NCI-H1930 (cell line): ENCODE results near the gene TMC1.
A peak's percentile ranks its signal among the peaks of the same experiment; 100 is the strongest.

Experiments
- DNase-seq, 2 experiments: peaks; one replicate each; lab custom pipeline; 2025; lab: John Stamatoyannopoulos, UW

Gene TMC1

DNA sequence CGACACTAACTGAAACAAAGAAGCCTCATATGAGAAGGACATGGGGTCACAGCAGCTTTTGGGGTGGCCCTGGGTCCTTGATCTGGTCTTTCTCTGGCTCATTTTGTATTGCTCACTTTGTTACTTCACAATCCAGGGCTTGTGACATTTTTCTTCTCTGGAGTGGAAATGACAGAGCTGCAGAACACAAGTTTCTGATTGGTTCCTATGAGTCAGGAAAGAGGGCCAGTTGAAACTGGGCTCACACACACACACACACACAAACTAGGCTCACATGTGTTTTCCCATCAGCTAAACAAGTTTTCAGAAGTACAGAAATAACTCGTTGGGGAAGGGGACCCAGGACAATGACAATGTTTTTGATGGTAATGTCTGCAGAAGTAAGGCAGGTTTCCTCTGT lies 54.3 kb downstream of the TMC1 start:
- DNase-seq: no peak

DNA sequence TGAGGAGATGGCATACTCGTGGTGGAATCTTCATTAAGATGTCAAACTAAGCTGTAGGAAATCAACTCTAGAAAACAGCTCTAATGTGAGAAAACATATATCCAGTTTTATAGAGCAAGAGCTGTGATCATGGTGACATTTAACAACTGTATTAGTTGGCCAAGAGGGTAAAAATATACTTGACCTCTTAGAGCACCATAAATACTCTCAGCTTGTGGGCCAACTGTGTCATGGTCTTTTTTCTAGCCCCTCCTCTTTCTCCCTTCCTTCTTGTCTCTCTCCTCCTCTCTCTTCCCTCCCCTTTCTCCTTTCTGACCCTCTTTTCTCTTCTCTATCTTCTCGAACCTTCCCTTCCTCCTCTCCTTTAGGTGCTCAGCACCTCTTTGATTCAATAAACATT lies 54.7 kb downstream of the TMC1 start:
- no peak for DNase-seq

DNA sequence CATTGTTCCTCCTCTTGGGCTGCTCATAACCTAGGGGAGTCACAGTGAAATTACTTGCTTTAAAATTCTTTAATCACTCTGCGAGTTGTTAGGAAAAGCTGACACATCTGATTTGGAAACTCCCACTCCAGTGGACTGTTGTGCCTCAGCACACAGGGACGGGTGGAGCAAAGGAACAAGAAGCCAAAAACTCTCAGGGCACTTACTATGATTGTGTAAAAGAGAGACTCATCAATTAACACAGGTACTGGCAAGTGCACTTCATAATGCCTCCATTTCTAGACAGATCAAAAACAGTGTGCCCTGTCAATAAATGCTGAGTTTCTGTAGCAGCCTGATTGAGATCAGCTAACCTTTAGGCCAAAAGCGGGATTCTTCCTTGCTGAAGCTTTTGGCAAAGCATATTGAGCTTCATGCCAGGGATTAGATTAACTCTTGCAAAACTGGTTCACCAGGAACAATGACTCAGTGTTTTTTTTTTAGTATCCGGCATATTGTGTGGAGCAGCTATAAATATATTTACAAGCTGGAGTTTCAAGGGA lies 55.9 kb downstream of the TMC1 start:
- DNase-seq: no peak

DNA sequence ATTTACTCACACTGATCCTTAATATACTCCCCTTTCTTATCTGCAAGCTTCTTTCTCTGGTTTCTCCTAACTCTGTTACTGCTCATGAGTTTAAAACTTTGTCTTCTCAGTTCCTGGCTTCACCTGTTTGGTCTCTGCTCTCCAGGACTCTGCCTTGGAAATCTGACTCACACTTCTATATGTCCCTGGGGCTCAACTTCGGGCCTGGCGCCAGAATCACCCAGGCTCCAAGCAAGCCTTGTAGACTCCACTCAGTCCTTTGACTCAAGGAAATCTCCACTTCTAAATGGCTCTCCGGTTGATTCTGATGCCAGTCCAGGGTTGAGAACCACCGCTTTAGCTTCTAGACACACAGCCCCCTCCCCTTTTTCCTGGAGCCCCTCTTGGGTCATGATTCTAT lies 57.8 kb downstream of the TMC1 start:
- DNase-seq: no peak

DNA sequence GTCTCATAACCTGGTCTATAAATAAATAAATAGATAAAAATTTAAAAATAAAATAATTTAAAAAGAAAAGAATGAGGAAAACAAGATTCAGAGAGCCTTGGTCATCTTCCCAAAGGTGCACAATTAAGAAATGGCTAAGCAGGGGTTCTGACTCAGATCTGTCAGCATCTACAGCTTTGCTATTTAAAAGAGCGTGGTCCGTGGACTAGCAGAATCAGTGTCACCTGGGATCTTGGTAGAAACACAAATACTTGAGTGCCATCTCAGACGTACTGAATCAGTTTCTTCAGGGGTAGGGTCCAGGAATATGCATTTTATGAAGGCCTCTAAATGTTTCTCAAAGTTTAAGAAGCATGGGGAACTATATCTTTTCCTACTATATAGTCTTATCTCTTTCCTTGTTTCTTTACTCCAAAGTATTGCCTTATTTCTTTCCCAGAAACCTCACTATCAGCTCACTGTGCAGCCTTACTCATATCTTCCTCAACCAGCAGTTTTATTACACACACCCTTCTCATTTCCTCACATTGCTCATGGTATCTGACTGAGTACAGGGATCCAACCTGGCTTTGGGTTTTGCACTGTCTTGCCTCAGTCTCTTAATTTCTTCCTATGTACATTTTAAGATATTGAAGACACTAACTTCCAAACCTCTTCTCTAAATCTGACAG lies 58.6 kb downstream of the TMC1 start:
- no peak for DNase-seq

DNA sequence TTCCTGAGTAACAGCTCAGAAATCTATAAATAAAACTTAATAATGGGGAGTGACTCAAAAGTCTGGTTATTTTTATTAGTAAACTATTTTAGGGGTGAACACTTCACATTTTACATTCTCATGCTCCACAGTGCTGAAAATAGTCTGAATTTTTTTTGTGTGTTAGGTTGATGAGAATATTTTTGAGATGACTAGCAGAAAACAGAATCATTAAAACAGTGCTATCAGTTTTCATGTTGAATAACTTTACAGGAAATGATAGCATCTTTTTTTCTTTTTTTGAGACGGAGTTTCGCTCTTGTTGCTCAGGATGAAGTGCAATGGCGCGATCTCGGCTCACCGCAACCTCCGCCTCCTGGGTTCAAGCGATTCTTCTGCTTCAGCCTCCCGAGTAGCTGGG lies 60.3 kb downstream of the TMC1 start:
- DNase-seq: no peak

DNA sequence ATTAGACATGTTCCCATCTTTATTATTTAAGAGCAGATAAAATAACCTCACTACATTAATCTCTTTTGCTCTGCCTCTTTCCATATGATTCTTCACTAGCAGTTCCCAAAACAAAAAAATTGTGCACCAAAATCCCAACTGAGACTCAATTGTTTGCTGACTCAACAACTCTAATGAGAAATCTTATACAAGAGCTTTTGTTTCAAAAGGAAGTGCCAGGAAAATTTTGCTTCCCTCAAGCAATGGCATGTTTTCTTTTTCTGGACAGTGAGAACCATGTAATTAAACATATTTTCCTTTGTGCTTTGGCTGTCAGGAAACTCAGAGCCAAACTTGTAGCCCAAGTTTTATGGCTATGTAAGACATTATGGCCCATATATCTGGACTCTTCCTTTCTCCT lies 62.0 kb downstream of the TMC1 start:
- DNase-seq: no peak

DNA sequence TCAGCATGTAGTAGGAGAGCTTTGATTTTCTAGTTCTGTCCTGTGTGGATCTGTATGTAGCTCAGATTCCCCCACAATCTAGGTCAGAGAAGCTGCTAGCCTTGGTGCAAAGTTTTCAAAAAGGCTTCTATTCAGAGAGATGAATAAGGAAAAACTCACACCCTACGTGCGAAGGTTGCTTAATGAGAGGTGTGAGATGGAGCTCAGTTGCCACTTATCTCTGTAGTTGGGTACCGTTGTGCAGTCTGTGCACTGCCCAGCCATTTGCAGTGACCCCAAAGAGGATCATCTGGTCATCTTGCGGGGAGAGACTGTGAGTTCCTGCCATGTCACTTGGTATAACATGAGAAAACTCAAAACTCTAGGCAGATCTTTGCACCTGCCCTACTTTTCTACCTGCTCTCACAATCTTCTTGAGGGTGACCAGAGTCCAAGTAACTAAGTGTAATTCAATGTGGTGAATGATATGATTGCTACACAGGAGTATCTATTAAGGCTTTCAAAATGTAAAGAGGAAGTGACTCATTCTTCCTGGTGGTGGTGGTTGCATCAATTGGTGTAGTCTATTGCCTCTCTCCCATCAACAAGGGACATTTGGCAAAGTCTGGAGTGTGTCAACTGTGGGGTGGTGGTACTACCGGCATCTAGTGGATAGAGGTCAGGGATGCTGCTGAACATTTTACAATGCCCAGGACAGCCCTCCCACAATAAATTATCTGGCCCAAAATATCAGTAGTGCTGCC lies 65.2 kb downstream of the TMC1 start:
- no peak for DNase-seq

DNA sequence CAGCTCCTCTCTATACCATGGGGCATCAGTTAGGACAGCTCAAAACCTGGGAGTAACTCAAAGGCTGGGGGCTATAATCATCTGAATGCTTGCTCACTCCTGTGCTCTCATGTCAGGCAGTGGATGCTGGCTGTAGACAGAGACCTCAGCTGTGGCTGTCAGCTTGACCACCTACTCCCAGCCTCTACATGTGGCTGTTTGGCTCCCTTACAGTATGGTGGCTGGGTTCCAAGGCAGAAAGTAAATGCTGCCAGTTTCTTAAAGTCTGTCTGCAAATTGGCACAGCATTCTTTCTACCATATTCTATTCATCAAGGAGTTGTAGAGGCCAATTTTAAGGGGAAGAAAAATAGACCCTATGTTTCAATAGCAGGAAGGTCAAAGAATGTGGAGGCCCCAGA lies 66.9 kb downstream of the TMC1 start:
- no peak for DNase-seq

DNA sequence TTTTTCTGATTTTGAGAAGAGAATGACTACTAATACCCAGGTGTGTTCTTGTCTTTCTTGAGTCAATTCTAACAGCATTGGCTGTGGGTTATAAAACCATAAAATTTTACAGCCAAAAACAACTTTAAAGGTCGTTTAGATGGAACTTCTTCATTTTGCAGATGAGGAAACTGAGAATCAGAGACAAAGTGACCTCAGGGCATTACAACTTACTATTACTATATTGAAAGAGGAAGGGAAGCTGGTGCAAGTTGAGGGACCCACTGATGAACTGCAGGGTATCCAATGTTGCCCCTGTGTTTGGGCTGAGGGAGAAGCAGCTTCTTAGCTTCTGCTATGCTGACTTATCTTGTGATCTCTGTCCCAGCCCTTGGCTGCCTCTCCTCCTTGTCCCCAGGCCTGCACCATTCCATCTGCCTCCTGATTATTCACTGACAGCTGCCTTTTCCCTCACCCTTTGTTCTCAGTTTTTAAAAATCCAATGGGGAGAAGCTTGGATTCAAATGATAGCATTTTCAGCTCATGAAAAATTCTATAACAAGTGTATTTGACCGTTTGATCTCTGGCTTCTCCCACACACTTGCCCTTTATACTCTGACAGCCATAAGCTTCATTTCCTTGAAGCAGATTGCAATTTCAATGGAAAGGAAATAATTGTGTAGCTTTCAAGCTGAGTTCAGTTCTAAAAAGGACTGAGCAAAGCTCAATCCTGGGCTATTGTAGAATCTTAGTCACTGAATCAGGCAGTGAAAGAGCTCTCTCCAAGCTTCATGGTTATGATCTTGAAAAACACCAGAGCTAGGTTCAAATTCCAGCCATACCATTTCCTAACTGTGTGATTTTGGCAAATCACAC lies 68.5 kb downstream of the TMC1 start:
- no peak for DNase-seq

DNA sequence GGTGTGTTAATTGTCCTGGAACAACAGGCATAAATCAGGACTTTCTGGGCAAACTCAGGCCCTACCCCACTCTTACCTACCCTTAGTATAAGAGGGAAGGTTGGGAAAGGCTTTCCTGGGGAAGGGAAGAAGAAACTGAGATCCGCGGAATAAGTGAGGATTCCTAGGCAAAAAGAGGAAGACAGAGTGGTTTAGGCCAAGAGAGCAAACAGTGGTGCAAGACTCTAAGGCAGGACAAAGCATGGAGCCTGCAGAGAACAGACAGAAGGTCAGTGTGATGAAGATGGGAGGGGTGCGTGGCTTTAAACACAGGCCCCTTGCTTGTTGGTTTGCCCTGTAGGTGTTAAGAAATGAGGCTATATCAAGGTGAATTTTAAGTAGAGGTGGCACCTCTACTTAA lies 69.4 kb downstream of the TMC1 start:
- DNase-seq: no peak

DNA sequence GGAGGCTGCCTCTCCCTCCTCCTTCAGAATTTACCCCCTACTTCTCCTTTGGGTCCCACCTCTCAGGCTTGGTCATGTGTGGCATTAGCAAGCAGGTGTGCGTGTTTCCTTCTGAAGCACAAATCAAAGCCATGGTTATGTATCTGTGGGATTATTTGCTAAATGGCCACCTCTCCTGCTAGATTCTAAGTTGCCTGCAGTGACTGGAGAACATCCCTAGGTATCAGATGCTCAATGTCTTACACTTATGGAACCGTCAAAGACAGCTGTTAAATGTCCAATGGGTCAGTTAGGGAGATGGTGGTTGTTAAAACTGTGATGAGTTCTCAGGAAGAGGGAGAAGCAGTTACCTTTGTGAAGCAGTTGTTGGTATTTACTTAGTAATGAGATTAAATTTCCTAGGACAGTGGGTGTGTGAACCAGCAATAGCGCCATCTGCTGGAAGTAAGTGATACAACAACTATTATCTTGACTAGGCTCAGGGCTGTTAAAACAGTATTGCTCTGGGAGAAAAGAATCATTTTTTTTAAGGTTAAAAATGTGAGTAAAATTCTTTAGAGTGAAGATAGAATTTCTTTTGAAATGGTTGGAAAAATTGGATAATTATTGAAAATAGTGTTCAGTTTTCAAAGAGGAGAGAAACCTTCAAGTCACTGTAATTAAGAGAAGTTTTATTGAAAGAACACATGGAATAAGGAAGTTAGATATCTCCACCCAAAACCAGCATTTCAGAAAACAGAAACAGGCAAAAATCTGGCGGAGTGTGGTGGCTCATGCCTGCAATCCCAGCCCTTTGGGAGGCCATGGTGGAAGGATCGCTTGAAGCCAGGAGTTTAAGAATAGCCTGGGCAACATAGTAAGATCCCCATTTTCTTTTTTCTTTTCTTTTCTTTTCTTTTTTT lies 71.3 kb downstream of the TMC1 start:
- peak; percentile 9 to 23 for DNase-seq

DNA sequence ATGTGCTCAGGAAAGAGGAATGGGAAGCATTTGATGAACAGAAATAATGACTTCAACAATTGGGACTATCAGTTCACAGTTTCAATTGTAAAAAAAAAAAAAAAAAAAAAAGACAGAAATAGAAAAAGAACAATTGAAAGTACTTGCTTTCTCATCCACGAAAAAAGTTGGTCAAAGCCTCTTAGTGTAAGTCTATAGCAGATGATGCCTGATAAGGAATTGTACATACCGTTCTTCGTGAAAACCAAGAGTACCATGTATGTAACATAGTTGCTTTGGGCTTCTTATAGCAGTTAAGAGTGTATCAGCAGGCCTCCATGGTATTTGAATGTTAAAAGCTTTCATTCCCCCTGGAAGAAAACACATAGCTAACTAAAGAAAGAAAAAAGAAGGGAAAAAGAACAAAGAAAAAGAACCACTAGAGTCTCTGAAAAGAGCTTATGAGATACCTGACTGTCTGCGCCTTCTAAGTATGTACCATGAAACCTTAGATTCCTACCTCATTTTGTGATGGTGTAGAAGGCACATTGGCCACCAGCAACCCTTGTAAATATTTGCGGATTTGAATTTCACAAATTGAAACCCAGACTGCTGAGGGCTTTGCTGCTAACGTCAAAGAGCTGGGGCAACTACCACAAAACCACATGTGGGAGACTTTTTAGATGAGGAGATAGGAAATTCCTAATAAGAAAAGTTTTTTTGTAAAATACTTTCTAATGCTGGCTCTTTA lies 75.2 kb downstream of the TMC1 start:
- DNase-seq: no peak

DNA sequence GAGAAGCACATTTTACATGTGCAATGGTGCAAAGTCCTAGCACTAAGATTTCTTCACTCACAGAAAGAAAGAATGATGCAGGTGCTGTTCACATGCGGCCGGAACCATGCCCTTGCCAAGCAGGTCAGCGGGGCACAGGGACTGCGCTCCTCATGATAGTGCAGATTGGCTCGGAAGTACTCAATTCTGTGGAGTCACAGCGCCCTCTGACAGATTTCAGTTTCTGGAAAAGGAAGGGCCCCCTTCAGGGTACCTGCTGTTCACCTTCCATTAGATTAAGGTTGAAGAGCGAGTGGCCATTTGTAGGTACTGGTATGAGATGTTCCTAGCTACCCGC lies 75.7 kb downstream of the TMC1 start:
- no peak for DNase-seq

DNA sequence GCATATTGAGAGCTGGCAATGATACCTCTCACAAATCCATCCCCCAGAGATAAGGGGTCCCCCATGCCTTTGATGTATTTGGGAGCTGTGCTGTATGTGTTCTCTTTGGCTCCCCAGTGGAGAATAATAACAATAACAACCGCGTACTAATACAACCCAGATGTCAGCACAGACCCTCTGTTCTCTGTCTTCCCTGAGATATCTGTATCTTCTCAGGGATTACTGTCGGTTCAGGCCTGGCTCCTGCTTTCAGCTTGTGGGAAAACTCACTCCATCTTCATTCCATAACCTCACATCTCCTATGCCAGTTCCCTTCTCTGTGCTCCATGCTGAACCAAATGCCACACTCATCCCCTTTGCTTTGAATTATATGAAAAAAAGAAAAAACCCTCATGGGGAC lies 76.2 kb downstream of the TMC1 start:
- no peak for DNase-seq

DNA sequence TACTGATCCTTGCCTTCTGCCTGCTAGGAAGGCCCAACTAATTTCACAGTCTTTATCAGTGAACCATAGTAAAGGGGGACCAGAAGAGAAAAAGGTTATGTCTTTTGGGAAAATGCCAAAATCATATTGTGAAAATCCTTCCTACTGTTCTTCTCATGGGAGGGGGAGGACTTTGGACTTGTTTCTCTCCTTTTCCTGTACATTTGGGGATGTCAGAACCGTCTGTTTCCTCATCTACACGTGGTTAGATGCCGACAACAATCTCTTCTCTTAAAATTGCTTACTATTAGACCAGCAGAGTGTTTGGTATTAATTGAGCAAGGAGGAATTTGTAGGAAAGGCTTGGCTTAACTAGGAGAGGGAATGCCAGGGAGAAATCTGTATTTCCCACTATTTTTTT lies 77.2 kb downstream of the TMC1 start:
- no peak for DNase-seq

DNA sequence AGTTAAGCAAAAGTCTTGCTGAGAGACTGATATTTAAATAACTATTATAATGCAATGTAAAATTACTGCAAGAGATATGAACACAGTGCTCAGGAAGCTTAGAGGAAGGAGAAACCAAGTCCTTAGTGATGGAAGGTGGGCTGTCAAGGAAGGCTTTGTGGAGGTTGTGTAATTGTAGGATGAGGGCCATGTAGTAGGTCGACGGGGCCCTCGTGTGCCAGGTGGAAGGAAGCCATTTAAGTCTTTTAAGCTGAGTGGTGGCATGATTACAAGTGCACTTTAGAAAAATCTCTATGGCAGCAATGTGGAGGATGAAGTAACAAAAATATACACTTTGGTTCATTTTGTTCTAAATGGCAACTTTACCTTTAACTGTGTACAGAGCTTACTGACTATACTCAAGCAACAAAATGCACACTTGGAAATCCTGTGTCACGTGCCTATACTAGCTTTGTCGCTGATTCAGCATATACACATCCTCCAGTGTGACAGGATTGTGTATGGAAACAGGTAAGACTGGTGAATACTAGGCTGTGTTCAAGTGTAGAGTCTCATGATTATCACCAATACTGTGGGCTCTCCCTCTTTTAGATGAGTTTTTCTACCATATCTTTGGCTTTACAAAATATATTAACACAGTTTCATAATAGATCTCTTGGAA lies 78.6 kb downstream of the TMC1 start:
- no peak for DNase-seq

DNA sequence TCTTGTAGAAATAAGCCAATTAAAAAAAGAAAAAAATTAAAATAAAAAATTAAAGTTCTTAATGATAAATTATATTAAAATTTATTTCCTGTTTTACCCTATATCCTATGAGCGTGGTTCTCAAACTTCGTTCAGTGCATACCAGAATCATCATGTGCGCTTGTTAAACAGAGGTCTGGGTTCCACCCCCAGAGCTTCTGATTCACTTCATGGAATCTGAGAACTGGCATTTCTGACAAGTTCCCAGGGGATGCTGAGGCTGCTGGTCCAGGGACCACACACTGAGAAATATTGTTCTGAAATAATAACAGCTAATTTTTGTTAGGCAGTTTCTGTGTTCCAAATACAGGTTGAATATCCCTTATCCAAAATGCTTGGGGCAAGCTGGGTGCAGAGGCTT lies 79.3 kb downstream of the TMC1 start:
- DNase-seq: no peak

DNA sequence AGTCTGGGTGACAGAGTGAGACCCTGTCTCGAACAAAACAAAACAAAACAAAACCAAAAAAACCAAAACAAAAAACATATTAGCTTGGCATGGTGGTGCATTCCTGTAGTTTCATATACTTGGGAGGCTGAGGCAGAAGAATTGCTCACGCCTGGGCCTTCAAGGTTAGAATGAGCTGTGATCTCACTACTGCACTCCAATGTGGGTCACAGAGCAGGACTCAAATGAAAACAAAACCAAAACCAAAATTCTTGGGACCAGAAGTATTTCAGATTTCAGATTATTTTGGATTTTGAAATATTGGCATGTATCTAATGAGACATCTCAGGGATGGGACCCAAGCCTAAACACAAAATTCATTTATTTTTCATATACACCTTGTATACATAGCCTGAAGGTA lies 80.2 kb downstream of the TMC1 start:
- DNase-seq: no peak

DNA sequence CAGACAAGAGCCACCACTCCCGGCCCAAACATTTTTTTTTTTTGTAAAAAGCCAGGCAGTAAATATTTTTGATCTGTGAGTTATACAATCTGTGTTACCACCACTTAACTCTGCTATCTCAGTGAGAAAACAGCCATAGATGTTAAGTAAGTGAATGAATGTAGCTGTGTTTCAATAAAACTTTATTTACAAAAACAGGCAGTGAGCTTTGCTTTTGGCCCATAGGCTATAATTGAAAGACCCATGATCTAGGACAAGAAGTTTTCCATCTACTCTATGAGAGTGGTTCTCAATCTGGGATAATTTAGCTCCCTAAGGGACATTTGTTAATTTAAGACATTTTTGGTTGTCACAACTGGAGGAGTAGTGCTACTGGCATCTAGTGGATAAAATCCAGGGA lies 91.0 kb downstream of the TMC1 start:
- DNase-seq: no peak

DNA sequence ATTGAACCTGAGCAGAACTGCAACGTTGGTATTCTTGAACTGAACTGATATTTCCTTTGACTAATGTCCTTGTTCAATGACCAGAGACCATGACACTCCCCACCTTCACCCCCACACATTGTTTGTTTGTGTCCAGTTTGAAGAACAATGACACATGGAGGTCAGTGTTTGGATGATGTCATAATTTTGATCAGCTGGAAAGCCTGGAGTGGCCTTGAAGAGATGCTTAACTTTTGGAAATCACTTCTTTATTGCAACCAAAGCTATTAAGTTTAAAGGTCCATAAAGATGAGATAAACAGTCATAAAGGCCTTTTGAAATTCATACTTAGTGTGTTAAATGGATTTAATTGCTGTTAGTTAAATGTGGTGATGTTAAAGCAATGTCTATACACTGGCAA lies 92.7 kb downstream of the TMC1 start:
- no peak for DNase-seq
